Ovary (tissue), 9 donors: ENCODE results near the gene RPTOR. TPM values are rescaled to one million over a fixed set of nuclear protein-coding genes. Genes with fewer than 3 reads are reported as not detected.

ENCODE experiments used
- DNase-seq, 5 donors: peaks; one replicate each; pipeline ENCODE4 v3.0.0-alpha.2; 2019 to 2020
- H3K27ac ChIP-seq, 2 donors: fragments of 200-600 bp; one replicate each; pipeline versions ENCODE4 v1.5.1 to v1.8.0; 2019 to 2022
- H3K27me3 ChIP-seq: fragments of 200-600 bp; one replicate; pipeline ENCODE4 v1.8.0; 2022
- H3K36me3 ChIP-seq: fragments of 200-600 bp; sonication (generic); one replicate; pipeline ENCODE4 v1.5.1; 2019
- H3K4me1 ChIP-seq: one replicate; pipeline ENCODE4 v1.8.1; 2013; ENCODE audit warnings: mild to moderate bottlenecking, moderate library complexity; ENCODE audit not compliant: insufficient read depth
- H3K4me3 ChIP-seq: fragments of 200-600 bp; sonication (generic); one replicate; pipeline ENCODE4 v1.5.1; 2017
- H3K9me3 ChIP-seq, 2 donors: fragments of 200-600 bp in 1 of 2; sonication (generic) in 1 of 2; one replicate each; pipeline versions ENCODE4 v1.5.1 to v1.8.1; 2013 to 2019; ENCODE audit warnings: mild to moderate bottlenecking in 1 of 2, moderate library complexity in 1 of 2
- EP300 ChIP-seq: sonication (generic); formaldehyde crosslinking; IDR thresholded peaks from one replicate; pipeline ENCODE4 v1.6.1; 2017; ENCODE audit warnings: antibody characterized with exemption
- POLR2A ChIP-seq: fragments of 450-650 bp; IDR thresholded peaks from one replicate; pipeline ENCODE4 v1.6.1; 2017; ENCODE audit warnings: antibody characterized with exemption, mild to moderate bottlenecking, moderate library complexity
- whole genome bisulfite sequencing, 3 donors: extraction: QIAGEN DNeasy Blood & Tissue Kit in 1 of 3; methylation state at CpG; one replicate each; pipeline versions ENCODE4 v1.1.5 to v1.1.7; 2013 to 2017; 5-methylcytosine and 5-hydroxymethylcytosine counted together
- intact Hi-C, 4 donors: fragments of 100-400 bp; cut with DNase I; formaldehyde crosslinking; loops; one replicate each; pipeline versions ENCODE4 v1.11.0 to v1.15.1; 2022 to 2023
- polyA plus RNA-seq, 2 donors: library from polyadenylated mRNA; stranded (reverse); fragments of 200-250 nt in 1 of 2; fragments of 350-450 nt in 1 of 2; fragmentation: Illumina TruSeq in 1 of 2; extraction: RNeasy Lipid Tissue Mini Kit (QIAGEN cat#74804) in 1 of 2; gene quantifications; one replicate each; pipeline ENCODE4 v1.2.3, GENCODE V29; 2013 to 2014
- total RNA-seq, 7 donors: library from RNA; depleted of rRNA in 2 of 7; stranded (reverse); fragments of >200 nt in 2 of 7; fragmentation: NEBNext Ultra II Directional in 3 of 7; extraction: Animal tissue kit (Norgen Biotek cat#: 25700) in 3 of 7; gene quantifications; one replicate each; pipeline versions ENCODE4 v1.1.0 to v1.2.4, GENCODE V29; 2016 to 2023
- TF ChIP-seq, protein P1 (sequence below), 3 donors: fragments of 450-650 bp in 2 of 3; fragments of 200-600 bp in 1 of 3; IDR thresholded peaks; one replicate each; pipeline versions ENCODE4 v1.5.1 to v1.8.0; 2016 to 2022; ENCODE audit warnings: antibody characterized with exemption in 3 of 3, mild to moderate bottlenecking in 1 of 3
- donor health status: DM: no; HTN: no; CAD: no; lungs with moderate emphysema.
- donor health status: DM: no; HTN: no; CAD: no.
- donor health status: Bipolar disorder and iron deficiency.
- donor health status: DM: yes; HTN: yes; CAD: no.
- donor health status: DM: no; HTN: no; CAD: no.
- donor health status: DM: yes; HTN: yes; CAD: no.

Gene RPTOR
- total and polyA plus RNA-seq, 9 donors = 11.1 to 41.9 (median 27.9) TPM

DNA sequence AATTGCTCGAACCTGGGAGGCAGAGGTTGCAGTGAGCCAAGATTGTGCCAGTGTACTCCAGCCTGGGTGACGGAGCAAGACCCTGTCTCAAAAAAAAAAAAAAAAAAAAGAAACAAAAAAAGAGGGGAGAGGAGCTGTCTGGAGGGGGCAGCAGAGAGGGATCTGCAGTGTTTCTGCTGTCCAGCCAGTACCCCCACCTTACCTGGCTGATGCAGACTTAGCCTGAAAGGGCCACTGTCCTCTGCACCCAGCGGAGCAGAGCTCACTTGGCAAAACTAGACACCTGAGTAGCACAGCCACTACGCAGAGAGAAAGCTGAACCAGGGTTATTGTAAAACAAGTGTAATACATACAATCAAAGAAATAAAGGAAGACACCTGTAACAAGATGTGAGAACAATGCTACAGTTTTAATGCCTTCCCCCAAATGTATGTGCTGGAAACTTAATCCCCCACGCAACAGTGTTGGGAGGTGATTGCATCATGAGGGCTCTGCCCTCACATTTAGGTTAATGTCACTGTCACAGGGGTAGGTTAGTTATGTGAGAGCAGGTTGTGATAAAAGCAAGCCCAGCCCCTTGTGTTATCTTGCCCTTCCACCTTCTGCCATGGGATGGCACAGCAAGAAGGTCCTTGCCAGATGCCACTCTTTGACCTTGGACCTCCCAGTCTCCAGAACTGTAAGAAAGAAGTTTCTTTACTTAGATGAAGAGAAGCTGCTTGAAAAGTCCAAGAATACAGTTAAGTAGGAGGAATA lies 211.2 kb downstream of the RPTOR start:
- Histone ChIP-seq H3K4me3 (no peak overlapping the region), H3K36me3 (no peaks in the 10 kb centered on the region), H3K27ac (no peak overlapping the region), H3K27me3 (no peaks in the 10 kb centered on the region), H3K9me3 (no peaks in the 10 kb centered on the region), H3K4me1 (peaks cover 3% of the 10 kb centered on the region)
- 92 to 96% (median 94%) methylated on average over 5 of the region's 5 CpGs for WGBS, 3 donors
- intact Hi-C loops = no loop called here
- no peak for TF ChIP-seq EP300
- TF ChIP-seq POLR2A = no peak
- TF ChIP-seq, protein P1, sequence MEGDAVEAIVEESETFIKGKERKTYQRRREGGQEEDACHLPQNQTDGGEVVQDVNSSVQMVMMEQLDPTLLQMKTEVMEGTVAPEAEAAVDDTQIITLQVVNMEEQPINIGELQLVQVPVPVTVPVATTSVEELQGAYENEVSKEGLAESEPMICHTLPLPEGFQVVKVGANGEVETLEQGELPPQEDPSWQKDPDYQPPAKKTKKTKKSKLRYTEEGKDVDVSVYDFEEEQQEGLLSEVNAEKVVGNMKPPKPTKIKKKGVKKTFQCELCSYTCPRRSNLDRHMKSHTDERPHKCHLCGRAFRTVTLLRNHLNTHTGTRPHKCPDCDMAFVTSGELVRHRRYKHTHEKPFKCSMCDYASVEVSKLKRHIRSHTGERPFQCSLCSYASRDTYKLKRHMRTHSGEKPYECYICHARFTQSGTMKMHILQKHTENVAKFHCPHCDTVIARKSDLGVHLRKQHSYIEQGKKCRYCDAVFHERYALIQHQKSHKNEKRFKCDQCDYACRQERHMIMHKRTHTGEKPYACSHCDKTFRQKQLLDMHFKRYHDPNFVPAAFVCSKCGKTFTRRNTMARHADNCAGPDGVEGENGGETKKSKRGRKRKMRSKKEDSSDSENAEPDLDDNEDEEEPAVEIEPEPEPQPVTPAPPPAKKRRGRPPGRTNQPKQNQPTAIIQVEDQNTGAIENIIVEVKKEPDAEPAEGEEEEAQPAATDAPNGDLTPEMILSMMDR (IDR thresholded peaks at IDR 0.05) = no peak
- DNase-seq = no peak

DNA sequence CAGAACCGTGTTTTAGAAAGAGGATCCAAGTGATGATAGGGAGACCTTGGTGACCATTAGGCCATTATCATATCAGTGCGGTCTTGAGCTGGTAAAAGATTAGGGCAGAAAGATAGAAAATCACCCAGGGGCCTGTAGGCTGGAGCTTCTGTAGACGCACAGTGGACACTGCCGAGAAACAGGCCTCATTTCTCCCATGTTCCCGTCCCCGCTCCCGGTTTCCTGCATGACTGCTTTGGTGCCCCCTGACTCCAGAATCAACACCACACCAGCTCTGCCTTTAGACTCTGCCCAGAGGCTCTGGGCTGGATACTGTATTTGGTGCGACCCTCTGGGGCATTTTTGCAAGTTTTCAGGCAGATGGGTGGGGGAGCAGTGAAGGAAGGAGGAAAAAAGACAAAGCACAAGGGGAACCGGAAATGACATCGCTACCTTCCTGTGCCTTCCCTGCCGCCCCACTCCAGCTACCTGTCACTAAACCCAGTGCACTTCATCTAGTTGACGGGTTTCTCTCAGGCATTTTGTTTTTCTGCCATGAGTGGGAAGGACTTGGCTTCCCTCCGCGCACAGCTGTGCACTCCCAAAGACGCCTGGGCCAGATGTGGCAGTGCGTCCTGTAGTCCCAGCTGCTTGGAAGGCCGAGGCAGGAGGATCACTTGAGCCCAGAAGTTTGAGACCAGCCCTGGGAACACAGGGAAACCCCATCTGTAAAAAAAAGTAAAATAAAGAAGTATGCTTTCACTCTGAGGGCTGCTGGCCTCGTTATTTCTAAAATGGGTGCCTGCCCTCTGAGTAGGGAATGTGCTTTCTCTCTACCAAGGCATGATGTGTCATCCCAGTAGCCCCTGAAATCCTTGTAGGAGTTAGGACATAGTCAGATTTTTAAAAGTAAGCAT lies 214.1 kb downstream of the RPTOR start:
- H3K9me3 ChIP-seq = no peaks in the 10 kb centered on the region
- TF ChIP-seq EP300 (no peak), POLR2A (no peak)
- TF ChIP-seq, protein P1 (IDR thresholded peaks at IDR 0.05) = no peak
- H3K4me3 ChIP-seq = no peak overlapping the region
- 63 to 67% (median 66%) methylated on average over 18 of the region's 18 CpGs for WGBS, 3 donors
- no peak overlapping the region for H3K27ac ChIP-seq
- no peaks in the 10 kb centered on the region for H3K4me1 ChIP-seq
- H3K27me3 ChIP-seq = no peaks in the 10 kb centered on the region
- intact Hi-C loops = no loop called here
- H3K36me3 ChIP-seq = no peaks in the 10 kb centered on the region
- no peak for DNase-seq

DNA sequence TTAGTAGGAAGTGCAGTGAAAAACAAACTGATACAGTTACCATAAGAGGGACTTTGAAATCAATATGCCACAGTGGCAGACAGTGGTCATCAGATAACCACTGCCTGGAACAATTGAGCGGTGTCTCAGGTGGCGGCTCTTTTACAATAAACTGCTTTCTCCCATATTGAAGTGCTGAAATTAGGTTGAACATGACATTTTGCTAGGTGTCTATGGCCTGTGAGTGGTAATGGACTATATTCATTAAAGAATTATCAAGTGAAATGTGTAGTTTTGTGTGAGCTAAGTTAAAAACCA lies 214.7 kb downstream of the RPTOR start:
- H3K9me3 ChIP-seq = no peaks in the 10 kb centered on the region
- H3K27me3 ChIP-seq = no peaks in the 10 kb centered on the region
- WGBS, 3 donors = 95 to 96% (median 95%) methylated on average over 2 of the region's 2 CpGs
- no peak for DNase-seq
- intact Hi-C loops = no loop called here
- H3K4me1 ChIP-seq = no peaks in the 10 kb centered on the region
- H3K4me3 ChIP-seq = no peak overlapping the region
- TF ChIP-seq POLR2A (no peak), EP300 (no peak)
- TF ChIP-seq, protein P1 (IDR thresholded peaks at IDR 0.05) = no peak
- H3K27ac ChIP-seq = no peak overlapping the region
- no peaks in the 10 kb centered on the region for H3K36me3 ChIP-seq

DNA sequence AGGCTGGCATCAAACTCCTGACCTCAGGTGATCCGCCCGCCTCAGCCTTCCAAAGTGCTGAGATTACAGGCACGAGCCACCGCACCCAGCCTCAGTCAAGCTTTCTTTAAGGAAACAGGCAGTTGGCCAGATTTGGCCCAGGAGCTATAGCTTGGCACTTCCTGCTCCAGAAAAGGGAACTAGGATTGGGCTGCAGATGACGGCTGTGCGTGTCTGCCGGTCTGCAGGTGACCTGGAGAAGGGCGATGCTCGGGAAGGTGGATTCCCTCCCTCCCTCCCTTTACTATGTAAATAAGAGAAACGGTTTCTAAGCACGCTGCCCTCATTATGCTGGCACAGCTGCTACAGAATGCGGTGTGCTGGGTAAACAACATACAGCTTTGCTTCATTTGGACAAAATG lies 215.9 kb downstream of the RPTOR start:
- no peak overlapping the region for H3K27ac ChIP-seq
- intact Hi-C loops = no loop called here
- H3K27me3 ChIP-seq = no peaks in the 10 kb centered on the region

More for the DNA sequence above, 215.9 kb downstream of the RPTOR start:
- no peak for DNase-seq
- no peaks in the 10 kb centered on the region for H3K9me3 ChIP-seq
- no peak overlapping the region for H3K4me3 ChIP-seq
- WGBS, 3 donors = 82 to 92% (median 90%) methylated on average over 12 of the region's 12 CpGs
- H3K4me1 ChIP-seq = no peaks in the 10 kb centered on the region
- no peaks in the 10 kb centered on the region for H3K36me3 ChIP-seq
- TF ChIP-seq EP300 = no peak
- TF ChIP-seq, protein P1 (IDR thresholded peaks at IDR 0.05) = no peak
- no peak for TF ChIP-seq POLR2A
